ENCODE data around the gene UBAP2L.
"Not testable (repeated sequence)": the region's sequence is repeated elsewhere in the genome, so short reads cannot be mapped to it uniquely, and the experiment has no call there.

UBAP2L gene

GRCh38 chr1:154256686-154257085 lies 35.9 kb downstream of the UBAP2L start:
- no peak for DNase-seq (ENCODE audit: low spot score)

- DNase-seq (ENCODE audit: low spot score), result no peak
Measured at GRCh38 chr1:154258784-154259183, 38.0 kb downstream of the UBAP2L start.

- no peak for DNase-seq (ENCODE audit: low spot score)
Measured at GRCh38 chr1:154260127-154260526, 39.4 kb downstream of the UBAP2L start.

DNA sequence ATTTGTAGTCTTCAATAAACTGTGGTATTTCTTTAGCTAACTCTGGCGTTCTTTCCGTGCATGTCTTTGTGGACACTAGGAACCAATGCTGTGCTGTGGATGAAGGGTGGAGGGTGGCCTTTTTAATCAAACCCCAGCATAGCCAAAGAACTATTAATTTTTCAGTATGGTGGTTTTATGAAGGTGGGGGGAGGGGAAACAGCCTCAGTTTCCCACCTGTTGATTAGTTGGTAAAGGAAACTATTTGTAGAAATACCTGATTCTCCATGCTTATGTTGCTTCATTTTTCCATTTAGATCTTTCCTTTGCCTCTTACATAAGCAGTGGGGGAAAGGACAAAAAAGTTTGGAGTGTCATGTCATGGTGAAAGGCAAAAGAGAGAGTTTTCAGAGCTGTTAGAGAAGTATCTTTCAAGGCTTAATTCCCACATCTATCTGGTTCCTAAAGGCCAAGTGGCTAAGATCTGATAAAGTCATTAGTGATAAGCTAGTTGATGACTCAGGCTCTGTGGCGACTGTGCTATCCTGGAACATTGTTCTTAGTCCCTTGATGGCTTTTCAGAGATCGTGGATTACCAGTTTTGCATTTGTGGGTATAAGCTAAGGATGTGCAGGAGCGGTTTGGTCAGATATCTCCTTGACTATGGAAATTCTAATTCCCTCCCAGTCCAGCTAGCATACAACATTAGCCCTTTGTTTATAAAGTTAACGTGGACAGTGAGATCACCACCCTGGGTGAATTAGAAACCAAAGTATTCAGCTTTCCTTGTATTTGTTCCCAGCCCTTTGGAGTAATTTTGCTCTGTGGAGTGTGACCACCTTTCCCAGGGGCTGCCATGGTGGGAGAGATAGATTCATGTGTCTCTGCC lies 42.9 kb downstream of the UBAP2L start:
- peak; percentile 28 for DNase-seq (ENCODE audit: low spot score)

DNA sequence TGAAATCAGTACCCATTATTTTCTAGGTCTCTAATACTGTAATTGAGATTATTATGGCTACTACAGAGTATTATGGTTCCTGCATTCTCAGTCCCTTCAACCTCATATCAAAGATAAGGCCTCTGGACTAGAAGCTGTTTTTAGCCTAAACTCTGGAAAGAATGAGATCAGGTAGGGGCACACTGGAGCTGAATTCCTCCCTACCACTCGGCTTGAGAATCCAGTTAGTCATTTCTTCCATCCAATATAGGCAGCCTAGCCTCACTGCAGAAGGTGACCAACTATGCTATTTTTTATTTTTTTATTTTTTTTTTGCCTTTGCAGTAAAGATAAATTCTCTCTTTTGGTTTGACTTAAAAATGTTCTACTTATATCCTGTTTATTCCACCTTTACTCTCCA lies 43.7 kb downstream of the UBAP2L start:
- DNase-seq (ENCODE audit: low spot score), result peak; percentile 25

- DNase-seq (ENCODE audit: low spot score), result no peak
Measured at GRCh38 chr1:154265586-154265985, 44.8 kb downstream of the UBAP2L start.

GRCh38 chr1:154270833-154271232 lies 50.1 kb downstream of the UBAP2L start:
- DNase-seq (ENCODE audit: low spot score), result no peak

DNA sequence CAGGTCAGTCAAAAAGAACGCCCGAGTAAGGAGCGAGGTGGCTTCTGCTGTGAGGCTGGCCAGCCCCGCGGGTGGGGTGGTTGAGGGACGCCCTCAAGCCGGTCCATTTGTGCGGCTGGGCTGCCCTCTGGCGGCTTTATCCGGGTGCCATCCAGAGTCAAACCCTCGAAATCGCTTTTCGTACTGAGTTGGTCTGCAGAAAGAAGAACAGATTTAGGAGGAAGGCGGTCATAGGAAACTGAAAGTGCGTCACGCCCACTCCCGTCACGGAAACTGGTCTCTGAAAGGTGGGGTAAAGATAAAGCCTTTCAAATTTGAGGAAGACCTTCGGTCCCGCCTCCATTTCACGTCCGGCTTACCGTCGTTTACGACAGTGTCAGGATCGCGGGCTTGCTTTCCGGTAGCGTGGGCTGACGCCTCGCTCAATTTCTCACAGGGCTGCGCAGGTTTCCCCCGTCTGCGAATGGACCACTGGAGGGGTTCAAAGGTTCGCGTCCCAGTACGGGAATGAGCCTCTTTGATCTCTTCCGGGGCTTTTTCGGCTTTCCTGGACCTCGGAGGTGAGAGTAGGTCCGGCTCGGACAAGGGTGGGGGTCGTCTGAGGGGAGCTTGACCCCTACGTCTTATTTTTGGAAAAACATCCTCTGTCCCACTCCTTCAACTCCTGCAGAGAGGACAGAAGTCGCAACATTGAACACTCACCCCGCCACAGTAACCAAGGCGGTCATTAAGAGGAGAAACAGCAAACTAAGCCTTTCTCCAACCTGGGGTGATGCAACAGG lies 51.7 kb downstream of the UBAP2L start, which contains the start of gene HAX1:
Gene HAX1 (plus strand): TSS at position 413 of the 782 bp plus-strand sequence. CDS start 95 bp downstream, at position 508.
- DNase-seq (ENCODE audit: low spot score), result peak; percentile 95

- DNase-seq (ENCODE audit: low spot score), result no peak
Measured at GRCh38 chr1:154272999-154273563, 52.3 kb downstream of the UBAP2L start.

- DNase-seq (ENCODE audit: low spot score), result no peak
Measured at GRCh38 chr1:154276797-154277196, 56.0 kb downstream of the UBAP2L start.

DNA sequence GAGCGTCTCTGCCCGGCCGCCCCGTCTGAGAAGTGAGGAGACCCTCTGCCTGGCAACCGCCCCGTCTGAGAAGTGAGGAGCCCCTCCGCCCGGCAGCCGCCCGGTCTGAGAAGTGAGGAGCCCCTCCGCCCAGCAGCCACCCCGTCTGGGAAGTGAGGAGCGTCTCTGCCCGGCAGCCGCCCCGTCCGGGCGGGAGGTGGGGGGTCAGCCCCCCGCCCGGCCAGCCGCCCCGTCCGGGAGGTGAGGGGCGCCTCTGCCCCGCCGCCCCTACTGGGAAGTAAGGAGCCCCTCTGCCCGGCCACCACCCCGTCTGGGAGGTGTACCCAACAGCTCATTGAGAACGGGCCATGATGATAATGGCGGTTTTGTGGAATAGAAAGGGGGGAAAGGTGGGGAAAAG lies 66.8 kb downstream of the UBAP2L start:
- DNase-seq (ENCODE audit: low spot score), result not testable (repeated sequence)

GRCh38 chr1:154288661-154289060 lies 67.9 kb downstream of the UBAP2L start:
- DNase-seq (ENCODE audit: low spot score), result peak; percentile 49

- DNase-seq (ENCODE audit: low spot score), result no peak
Measured at GRCh38 chr1:154290921-154291320, 70.2 kb downstream of the UBAP2L start.

- peak; percentile 35 for DNase-seq (ENCODE audit: low spot score)
Measured at GRCh38 chr1:154295408-154296235, 74.9 kb downstream of the UBAP2L start.

DNA sequence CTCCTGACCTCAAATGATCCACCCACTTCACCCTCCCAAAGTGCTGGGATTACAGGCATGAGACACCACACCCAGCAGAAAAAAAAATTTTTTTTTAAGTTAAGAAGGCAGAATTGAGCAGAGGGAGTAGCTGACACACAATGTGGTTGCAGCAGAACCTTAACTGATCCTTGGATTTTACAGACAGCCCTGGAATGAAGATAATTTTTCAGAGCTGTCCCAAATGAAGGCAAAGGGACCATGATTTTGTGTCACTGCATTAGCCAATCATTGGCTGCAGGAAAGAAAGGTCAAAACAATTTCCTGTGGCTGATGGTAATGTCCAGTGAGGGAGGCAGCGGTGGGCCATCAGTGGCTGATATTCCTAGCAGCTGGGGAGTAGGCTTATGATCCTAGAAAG lies 80.8 kb downstream of the UBAP2L start:
- no peak for DNase-seq (ENCODE audit: low spot score)

DNA sequence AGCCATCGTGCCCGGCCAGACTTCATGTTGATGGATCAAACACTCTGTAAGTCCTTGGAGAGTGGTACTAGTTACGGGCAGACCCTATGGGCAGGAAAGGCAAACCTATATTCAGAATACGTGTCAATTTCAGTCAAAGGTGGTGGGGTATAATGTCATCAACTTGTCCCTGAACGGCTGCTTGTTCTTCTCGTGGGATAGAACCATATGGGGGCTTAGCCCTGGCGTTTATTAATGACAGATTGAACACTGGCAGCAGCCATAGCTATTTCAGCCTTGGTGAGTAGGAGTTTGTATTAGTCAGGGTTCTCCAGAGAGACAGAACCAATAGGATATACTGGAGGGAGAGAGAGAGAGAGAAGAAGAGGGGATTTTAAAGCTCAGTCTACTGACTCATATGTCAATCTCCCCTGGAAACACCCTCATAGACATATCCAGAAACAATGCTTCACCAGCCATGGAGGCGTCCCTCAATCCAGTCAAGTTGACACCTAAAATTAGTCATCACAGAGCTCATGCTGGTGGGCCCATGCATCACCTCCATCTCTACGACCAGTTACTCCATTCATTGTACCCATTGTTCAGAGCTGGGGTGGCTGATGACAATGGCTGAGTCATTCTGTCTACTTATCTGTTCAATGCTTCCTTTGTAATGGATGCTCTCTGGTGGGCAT lies 84.0 kb downstream of the UBAP2L start:
- peak; percentile 70 for DNase-seq (ENCODE audit: low spot score)

DNA sequence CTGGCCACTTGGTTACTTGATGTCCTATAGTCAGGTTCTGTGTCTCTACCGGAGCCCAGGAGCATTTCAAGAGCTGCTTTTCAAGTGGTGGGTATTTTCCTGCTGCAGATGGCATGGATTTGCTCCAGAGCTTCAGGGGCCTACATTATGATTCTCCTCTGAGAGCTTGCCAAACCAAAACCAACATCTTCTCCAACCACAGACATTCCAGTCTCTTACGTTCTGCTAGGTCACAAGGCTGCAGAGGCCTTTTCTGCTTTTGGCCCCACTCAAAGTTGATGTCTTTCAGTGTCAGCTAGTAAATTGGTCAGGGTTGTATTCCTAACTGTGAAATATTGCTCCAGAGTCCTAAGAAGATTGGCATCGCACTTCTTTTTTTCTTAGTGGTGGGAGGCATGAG lies 85.4 kb downstream of the UBAP2L start:
- DNase-seq (ENCODE audit: low spot score), result no peak

DNA sequence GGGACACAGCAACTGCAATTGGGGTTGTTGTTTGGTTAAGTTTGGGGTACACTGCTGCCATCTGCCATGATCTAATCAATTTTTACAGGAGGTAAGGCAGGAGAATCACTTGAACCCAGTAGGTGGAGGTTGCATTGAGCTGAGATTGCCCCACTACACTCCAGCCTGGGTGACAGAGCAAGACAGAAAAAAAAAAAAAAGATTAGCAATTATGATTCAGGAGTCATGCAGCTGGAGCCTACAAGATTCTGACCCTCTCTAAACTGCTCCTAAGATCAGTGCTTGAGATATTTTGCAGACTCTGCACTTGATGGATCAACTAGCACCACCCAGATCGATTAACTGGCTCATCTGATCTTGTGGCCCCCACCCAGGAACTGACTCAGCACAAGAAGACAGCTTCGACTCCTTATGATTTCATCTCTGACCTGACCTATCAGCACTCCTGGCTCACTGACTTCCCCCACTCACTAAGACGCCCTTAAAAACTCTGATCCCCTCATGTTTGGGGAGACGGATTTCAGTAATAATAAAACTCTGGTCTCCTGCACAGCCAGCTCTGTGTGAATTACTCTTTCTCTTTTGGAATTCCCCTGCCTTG lies 87.0 kb downstream of the UBAP2L start:
- DNase-seq (ENCODE audit: low spot score), result not testable (repeated sequence)

DNA sequence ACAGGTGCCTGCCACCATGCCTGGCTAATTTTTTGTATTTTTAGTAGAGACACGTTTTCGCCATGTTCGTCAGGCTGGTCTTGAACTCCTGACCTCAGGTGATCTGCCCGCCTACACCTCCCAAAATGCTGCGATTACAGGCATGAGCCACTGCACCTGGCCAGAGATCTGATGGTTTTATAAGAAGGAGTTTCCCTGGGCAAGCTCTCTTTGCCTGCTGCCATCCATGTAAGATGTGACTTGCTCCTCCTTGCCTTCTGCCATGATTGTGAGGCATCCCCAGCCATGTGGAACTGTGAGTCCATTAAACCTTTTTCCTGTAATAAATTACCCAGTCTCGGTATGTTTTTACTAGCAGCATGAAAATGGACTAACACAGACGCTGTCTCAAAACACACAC lies 88.4 kb downstream of the UBAP2L start:
- not testable (repeated sequence) for DNase-seq (ENCODE audit: low spot score)

- not testable (repeated sequence) for DNase-seq (ENCODE audit: low spot score)
Measured at GRCh38 chr1:154312229-154313065, 91.7 kb downstream of the UBAP2L start.
